IMR-90 (cell line): ENCODE measurements around the gene CTBP1. TPM values are rescaled to one million over a fixed set of nuclear protein-coding genes. Genes with fewer than 3 reads are reported as not detected.

Source experiments
- ELK1 ChIP-seq: fragments of 150-350 bp; IDR thresholded peaks from 2 replicates; pipeline ENCODE4 v1.6.1; 2016; ENCODE audit warnings: low read depth, mild to moderate bottlenecking, low read length, moderate library complexity, borderline replicate concordance
- MAZ ChIP-seq: IDR thresholded peaks from 2 replicates; pipeline ENCODE4 v1.6.1; 2012; ENCODE audit warnings: low read depth, mild to moderate bottlenecking, low read length, improper control_type of control experiment, moderate library complexity, borderline replicate concordance
- polyA plus RNA-seq, 3 experiments: library from polyadenylated mRNA; depleted of rRNA; stranded (reverse); fragments of >200 nt; gene quantifications; 2 replicates each; pipeline ENCODE4 v1.2.3, GENCODE V29; 2012; ENCODE audit warnings: low replicate concordance in 1 of 3
- total RNA-seq: library from RNA; depleted of rRNA; stranded (reverse); fragments of >200 nt; gene quantifications from 2 replicates; pipeline ENCODE4 v1.2.3, GENCODE V29; 2012

The CTBP1 gene
- total and polyA plus RNA-seq, 2 of the 4 experiments (the other 2 are of a cell fraction), result 147 to 212 TPM

GRCh38 chr4:1167244-1167949, 81.5 kb downstream of the CTBP1 start (continued):
- TF ChIP-seq ELK1, result no peak
- no peak for TF ChIP-seq MAZ
